Fibroblast of skin of right quadriceps (primary cell): ENCODE measurements around the gene ANGEL2.
"Not testable (repeated sequence)": the region's sequence is repeated elsewhere in the genome, so short reads cannot be mapped to it uniquely, and the experiment has no call there.

Experiments
- DNase-seq: peaks from one replicate; pipeline ENCODE4 v3.0.0-alpha.2; 2013

Gene ANGEL2

GRCh38 chr1:213017447-213018273, 2.0 kb upstream of the ANGEL2 start:
- DNase-seq: no peak

DNA sequence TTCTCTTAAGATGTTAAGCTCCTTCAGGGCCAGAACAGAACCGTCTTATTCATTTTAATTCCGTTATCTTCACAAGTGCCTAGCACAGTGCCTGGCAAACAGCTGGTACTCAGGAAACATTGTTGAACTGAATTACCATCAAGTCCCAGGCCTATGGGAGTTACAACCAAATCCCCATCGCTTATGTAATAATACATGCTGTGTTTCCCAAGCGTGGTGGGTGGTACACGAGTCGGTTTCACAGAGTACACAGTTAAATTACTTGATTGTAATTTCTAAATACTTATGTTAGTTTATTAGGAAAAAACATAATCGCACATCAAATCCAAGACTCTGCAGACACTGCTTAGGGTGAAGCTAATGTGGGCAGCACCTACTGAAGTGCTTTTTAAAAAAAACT, 1.0 kb downstream of the ANGEL2 start:
- peak; percentile 20 for DNase-seq

DNA sequence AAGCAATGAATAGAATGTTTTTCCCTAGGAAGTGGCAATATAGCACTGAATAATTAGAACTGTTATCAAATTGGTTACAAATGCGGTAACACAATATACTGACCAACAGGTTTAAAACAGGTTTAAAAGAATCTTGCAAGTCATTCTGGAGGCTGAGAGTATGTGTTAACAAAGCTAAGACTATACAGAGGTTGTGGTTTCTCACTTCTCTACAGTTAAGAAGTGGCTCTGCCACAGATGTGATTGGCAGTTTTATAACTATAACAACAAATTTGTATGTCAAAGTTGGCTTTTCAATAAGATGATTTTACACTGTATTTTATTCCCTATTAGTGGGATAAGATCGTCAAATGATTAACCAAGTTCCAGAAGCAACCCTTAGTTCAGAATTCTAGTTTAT, 7.1 kb downstream of the ANGEL2 start:
- no peak for DNase-seq

GRCh38 chr1:213003256-213003655, 12.4 kb downstream of the ANGEL2 start:
- DNase-seq: no peak

- no peak for DNase-seq
Measured at GRCh38 chr1:212994926-212995325, 20.7 kb downstream of the ANGEL2 start.

- not testable (repeated sequence) for DNase-seq
Measured at GRCh38 chr1:212993960-212994359, 21.7 kb downstream of the ANGEL2 start.

DNA sequence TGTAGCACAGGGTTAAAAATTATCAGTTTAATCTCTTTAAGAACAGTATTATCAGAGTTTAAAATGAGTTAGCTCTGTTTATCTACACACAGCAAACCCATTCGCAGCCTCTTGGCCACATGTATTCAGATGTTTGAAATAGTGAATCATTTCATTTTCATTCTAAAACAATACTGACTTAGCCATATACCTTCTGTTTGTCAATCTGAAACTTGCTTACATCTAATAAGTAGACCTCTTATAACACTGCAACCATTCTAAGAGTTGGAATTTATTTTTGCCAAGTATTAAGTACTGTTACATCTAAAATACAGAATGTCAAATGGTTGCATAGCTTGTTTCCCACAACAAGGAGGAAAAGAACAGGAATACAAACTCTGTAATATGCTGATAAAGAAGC, 25.4 kb downstream of the ANGEL2 start:
- DNase-seq: no peak

DNA sequence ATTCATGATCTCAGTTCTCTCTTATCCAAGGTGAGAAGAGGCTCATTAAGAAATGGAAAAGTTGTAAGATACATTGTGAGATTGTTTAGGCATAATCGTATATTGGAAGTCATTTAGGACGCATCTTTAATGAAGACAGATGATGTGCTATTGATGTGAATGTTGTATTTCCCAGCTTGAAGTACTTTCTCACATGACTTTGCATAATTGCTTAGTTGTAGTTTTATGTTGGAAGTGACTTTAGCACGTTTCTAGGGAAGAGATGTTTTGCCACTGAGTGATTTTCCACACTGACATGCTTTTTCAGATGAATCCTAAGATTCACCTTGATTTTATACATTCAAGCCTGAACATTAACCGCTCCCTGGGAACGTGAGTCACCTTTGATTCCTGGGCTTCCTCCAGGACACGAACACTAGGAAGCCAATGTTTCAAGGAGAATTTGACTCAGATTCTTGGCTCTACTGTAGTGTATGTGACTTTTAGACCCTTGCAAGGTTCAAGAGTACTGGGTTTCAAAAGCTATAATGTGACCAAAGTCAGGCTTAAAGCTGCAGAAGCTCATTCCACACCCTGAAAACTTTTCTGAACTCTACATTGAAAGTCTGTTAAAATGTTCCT, 27.9 kb downstream of the ANGEL2 start:
- peak; percentile 29 for DNase-seq

GRCh38 chr1:212986551-212986950, 29.1 kb downstream of the ANGEL2 start:
- no peak for DNase-seq

GRCh38 chr1:212984522-212985291, 31.0 kb downstream of the ANGEL2 start:
- no peak for DNase-seq

GRCh38 chr1:212983482-212983881, 32.2 kb downstream of the ANGEL2 start:
- no peak for DNase-seq

DNA sequence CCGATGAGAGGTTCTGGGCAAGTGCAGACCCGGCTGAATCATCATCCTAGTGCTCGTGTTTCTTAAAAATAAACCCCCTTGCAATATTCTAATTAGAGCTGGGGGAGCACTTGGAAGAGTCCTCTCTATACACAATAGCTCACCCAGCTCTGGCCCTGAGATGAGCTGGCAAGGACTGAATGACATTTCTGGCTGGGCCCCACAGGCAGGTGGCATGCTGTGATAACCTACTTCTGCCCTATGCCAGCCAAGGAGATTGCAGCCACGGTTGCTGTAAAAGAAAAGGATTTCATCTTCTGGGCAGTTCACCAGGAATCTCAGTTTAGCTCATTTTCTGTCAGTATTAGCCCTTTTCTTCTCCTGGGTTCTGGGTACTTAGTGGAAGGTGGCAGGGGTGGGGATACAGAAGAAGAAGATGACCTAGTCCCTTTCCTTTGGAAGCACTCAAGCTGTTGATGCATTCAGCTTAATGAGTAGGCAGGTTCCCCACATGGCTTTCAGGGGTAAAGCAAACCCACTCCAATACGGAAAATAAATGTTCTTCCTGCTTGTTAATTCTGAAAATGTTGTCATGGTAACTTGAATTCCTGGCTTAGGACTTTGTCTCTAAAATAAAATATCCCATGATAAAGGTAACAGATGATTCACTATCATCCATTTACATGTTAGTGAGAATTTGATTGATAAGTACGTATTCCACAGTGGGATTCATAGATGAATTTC, 33.1 kb downstream of the ANGEL2 start:
- DNase-seq: no peak

DNA sequence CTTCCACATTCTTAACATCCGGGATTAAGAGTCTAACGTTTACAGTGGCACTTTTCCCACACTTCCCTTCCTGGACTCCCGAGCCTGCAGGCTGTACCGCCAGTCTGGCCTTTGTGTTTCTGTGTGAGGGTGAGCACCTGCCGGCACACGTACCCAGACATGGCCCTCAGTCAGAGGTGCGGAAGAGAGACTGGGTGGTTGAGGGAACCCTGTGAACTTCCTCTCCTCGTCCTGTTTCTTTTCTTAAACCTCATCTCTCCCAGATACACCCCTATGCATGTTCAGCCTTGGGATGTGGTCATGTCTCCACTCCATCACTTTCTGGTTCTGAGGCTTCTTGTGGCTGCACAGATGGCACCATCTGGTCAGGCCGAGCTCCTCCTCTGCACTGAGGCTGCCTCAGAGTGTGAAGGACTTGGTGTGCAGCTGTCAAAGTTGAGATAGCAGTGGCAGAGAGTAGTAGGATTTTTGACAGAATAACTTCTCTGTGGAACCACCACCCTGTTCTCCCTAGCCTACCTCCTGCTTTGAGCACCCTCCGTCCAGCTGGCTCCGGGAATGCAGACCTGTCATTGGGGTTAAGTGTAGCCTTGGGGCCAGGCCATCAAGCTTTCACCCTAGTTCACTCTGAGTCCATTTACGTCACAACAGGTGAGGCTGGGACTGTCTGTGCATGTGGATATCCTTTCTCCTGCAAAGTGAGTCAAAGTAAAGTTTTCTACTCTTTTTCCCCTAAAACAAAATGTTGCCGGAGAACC, 33.9 kb downstream of the ANGEL2 start:
- no peak for DNase-seq

DNA sequence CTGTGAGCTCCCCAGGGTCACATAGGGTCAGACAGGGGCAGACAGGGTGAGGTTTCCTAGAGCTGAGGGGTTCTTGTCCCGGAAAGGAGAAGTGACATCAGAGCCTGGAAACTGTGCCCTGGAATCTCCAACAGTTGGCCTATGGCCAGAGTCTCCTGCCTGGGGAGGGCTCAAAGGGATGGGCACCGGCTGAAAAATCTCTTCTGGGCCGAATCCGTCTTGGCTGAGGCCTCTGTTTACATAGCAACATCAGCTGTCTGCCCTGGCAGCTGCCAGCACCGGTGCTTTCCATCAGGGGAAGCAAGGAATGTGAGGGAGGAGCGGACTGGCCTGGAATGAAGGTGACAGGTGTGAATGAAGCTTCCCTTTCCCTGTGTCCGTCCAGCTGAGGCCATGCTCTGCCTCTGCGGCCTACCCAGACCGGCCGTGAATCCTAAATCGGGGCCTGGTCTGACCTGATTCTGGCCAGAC, 34.6 kb downstream of the ANGEL2 start:
- DNase-seq: no peak

DNA sequence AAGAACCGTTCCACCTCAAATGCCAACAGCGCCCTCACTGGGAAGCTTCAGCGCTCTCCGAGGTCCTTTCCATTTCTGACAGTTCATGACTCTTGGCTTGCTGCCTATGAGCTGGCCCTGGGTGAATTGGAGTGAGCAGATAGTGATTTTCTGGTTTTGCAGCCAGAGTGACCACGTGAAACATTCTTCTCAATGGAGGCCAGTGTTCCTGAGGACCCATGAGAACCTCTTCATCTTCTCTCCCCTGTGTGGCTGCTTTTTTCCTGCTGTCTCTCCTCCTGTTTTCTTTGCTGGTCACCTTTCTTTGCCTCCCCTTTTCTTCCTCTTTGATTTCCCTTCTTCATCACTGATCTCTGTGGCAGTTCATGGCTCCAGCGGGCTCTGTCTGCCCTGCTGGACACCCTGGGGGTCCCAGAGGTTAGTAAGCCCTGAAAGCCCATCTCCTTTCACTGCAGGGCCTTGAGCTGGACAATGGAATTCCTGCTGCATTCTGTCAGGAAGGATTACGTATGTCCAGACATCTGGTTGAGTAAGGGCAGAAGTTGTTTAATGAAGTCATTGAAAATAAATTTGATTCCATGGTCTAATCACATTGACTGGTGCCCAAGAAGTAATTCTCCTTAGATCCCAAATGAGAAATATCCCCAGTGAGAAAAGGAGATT, 35.4 kb downstream of the ANGEL2 start:
- no peak for DNase-seq

GRCh38 chr1:212979340-212980122, 36.1 kb downstream of the ANGEL2 start:
- DNase-seq: no peak

- DNase-seq: no peak
Measured at GRCh38 chr1:212977781-212978645, 37.7 kb downstream of the ANGEL2 start.

GRCh38 chr1:212976586-212976985, 39.1 kb downstream of the ANGEL2 start:
- no peak for DNase-seq

GRCh38 chr1:212975111-212975918, 40.4 kb downstream of the ANGEL2 start:
- peak; percentile 48 for DNase-seq
